ENCODE data around the gene MOSMO. TPM values are rescaled to one million over a fixed set of nuclear protein-coding genes. Genes with fewer than 3 reads are reported as not detected.

MOSMO gene
- total RNA-seq, 1 donor from 2014 or later, result 18.6 TPM

DNA sequence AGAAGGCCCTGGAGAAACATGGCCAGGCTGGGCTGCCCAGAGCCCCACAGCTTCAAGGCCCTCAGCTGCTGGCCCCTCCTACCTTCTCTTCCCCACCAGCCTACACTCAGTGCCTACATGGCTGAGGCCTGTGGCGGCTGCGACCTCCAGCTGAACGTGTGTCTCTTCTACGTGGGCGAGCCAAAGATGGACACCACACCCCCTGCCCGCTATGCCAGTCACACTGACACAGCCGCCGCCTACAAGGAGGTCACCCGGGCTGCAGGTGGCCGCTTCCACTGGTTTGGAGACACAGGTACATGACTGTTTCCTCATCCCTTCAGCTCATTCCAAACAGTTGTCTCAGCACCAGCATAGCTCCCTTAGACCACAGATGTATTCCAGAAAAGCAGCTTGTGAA is 124.9 kb downstream of the MOSMO start:
- no peak for DNase-seq (ENCODE audit: low spot score)

Other genes with a start within 250 kb of the MOSMO start
- gene NPIPB4, start 150.4 kb upstream of the MOSMO start, total RNA-seq, result 235 TPM
- 186 TPM for gene UQCRC2, start 54.8 kb upstream of the MOSMO start, total RNA-seq
- not detected for gene PDZD9, start 7.0 kb upstream of the MOSMO start, total RNA-seq
- gene VWA3A, start 84.4 kb downstream of the MOSMO start, total RNA-seq, result 0.55 TPM
- gene SDR42E2, start 154.4 kb downstream of the MOSMO start, total RNA-seq, result not detected
- 44.9 TPM for gene EEF2K, start 198.2 kb downstream of the MOSMO start, total RNA-seq